Measurements from ENCODE around the gene FGFR1OP2.

The FGFR1OP2 gene

DNA sequence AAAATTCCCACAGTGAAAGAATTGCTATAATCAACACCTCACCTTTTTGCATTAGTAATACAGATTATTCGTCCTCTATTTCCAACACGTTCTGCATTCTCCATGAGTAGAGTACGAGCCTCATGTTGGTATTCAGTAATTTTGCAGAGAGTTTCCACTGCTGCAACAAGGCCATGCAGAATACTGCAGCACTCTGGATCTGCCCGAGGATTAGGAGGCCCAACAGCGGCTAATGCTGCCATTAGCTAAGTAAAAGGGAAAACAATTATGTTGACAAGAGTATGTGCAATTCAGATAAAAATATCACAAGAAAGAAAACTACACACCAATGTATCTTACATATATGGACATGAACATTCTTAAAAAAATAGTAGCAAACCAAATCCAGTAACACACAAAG lies 9.6 kb upstream of the FGFR1OP2 start:
- peaks cover 6% of the 10 kb centered on the region for H3K36me3 ChIP-seq (ENCODE audit: control insufficient read depth, insufficient read depth, low read length)
- TF ChIP-seq, protein P1, sequence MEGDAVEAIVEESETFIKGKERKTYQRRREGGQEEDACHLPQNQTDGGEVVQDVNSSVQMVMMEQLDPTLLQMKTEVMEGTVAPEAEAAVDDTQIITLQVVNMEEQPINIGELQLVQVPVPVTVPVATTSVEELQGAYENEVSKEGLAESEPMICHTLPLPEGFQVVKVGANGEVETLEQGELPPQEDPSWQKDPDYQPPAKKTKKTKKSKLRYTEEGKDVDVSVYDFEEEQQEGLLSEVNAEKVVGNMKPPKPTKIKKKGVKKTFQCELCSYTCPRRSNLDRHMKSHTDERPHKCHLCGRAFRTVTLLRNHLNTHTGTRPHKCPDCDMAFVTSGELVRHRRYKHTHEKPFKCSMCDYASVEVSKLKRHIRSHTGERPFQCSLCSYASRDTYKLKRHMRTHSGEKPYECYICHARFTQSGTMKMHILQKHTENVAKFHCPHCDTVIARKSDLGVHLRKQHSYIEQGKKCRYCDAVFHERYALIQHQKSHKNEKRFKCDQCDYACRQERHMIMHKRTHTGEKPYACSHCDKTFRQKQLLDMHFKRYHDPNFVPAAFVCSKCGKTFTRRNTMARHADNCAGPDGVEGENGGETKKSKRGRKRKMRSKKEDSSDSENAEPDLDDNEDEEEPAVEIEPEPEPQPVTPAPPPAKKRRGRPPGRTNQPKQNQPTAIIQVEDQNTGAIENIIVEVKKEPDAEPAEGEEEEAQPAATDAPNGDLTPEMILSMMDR (IDR thresholded peaks at IDR 0.05; ENCODE audit: insufficient read depth, low read length, poor library complexity, severe bottlenecking) = no peak

DNA sequence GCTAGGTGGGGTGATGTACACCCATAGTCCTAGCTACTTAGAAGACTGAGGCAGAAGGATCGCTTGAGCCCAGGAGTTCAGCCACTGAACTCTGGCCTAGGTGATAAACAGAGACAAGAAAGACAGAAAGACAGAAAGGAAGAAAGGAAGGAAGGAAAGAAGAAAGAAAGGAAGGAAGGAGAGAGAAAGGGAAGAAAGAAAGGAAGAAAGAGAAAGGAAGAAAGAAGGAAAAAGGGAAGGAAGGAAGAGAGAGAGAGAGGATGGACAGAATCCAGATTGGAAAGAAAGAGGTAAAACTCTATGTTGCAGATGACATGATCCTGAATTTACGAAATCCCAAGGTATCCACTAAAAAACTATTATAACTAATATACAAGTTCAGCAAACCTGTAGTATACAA lies 8.7 kb upstream of the FGFR1OP2 start:
- Histone ChIP-seq H3K36me3 (ENCODE audit: control insufficient read depth, insufficient read depth, low read length) (peaks cover 6% of the 10 kb centered on the region), H3K27me3 (replicated peaks; ENCODE audit: control insufficient read depth, insufficient read depth, low read length) (no peaks in the 10 kb centered on the region), H3K4me3 (replicated peaks; ENCODE audit: low read depth, low read length) (no peak overlapping the region)
- DNase-seq (ENCODE audit: extremely low read depth, insufficient read length) = no peak
- TF ChIP-seq, protein P1 (IDR thresholded peaks at IDR 0.05; ENCODE audit: insufficient read depth, low read length, poor library complexity, severe bottlenecking) = no peak

More for the DNA sequence above, 9.6 kb upstream of the FGFR1OP2 start:
- no peak for DNase-seq (ENCODE audit: extremely low read depth, insufficient read length)
- no peak overlapping the region for H3K4me3 ChIP-seq (replicated peaks; ENCODE audit: low read depth, low read length)
- H3K27me3 ChIP-seq (replicated peaks; ENCODE audit: control insufficient read depth, insufficient read depth, low read length) = no peaks in the 10 kb centered on the region

DNA sequence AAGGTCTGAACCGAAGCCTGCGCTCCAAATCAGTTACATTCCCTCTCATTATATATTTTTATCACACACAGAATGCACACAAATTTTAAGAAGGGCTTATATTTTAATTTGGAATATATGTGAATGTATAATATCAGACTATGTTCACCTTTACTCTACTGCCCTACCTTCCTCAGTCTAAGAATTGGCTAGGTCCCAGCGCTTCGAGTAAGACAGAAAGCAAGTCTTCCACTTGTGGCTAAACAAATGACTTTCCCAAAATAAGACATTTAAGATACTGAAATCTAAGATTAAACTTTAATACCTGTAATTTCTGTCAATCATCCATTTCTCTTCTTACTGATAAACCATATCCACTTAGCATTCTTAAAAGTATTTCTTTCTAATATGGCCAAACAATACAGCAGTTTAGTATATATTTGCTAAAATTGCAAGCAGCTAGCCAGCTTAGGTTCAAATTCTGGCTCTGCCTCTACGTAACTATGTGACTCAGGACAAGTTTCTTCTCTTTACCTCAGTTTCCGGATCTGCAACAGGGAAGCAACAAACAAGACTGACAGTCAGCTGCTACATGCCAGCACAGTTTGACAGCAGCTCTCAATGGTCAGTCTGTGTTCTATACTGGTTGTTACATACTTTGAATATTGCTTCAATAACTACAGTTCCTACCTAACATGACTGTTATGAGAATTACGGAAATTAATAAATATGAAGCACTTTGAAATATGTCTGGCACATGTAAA lies 2.5 kb upstream of the FGFR1OP2 start:
- Histone ChIP-seq H3K36me3 (ENCODE audit: control insufficient read depth, insufficient read depth, low read length) (peaks cover 3% of the 10 kb centered on the region), H3K4me3 (replicated peaks; ENCODE audit: low read depth, low read length) (peak overlapping the region; percentile 87), H3K27me3 (replicated peaks; ENCODE audit: control insufficient read depth, insufficient read depth, low read length) (no peaks in the 10 kb centered on the region)
- TF ChIP-seq, protein P1 (IDR thresholded peaks at IDR 0.05; ENCODE audit: insufficient read depth, low read length, poor library complexity, severe bottlenecking) = no peak
- no peak for DNase-seq (ENCODE audit: extremely low read depth, insufficient read length)

DNA sequence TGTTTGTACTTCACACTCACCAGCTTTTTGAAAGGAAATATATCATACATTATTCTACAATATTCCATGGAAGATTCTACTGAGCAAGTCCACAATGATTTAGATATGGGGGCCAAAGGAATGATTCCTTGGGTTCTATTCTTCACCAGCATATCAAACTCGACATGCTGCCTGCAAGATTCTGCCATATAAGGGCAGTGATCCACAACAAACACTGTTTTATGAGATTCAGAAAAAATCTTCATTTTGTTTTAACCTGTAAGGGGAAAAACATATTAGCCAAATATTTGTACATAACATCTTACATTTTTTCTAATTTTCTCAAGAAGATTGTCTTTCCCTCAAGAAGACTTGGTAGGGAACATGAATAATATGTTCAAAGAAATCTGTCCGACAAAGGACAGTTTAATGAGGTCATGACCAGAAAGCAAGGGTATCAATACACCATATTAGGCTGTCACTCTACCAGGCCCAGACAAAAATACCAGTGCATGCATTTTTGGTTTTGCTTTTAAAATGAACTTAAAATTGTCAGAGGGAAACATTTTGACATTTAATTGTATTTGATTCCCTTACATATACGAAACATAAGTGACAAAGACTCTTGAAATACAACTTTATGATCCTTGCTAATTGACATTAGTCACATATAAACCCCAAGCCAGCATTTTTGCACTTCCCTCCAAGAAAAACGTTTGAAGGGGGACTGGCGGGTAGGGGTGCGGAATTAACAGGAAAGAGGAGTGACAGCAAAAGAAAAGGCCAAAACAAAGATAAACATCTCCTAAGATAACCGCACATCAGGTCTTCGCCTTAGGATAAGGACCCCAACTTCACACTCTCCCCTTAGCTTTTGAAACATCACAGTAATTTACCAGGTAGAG lies 1.5 kb upstream of the FGFR1OP2 start:
- TF ChIP-seq, protein P1 (IDR thresholded peaks at IDR 0.05; ENCODE audit: insufficient read depth, low read length, poor library complexity, severe bottlenecking) = no peak
- peaks cover 3% of the 10 kb centered on the region for H3K36me3 ChIP-seq (ENCODE audit: control insufficient read depth, insufficient read depth, low read length)
- DNase-seq (ENCODE audit: extremely low read depth, insufficient read length) = no peak
- no peaks in the 10 kb centered on the region for H3K27me3 ChIP-seq (replicated peaks; ENCODE audit: control insufficient read depth, insufficient read depth, low read length)
- H3K4me3 ChIP-seq (replicated peaks; ENCODE audit: low read depth, low read length) = peak overlapping the region; percentile 87

DNA sequence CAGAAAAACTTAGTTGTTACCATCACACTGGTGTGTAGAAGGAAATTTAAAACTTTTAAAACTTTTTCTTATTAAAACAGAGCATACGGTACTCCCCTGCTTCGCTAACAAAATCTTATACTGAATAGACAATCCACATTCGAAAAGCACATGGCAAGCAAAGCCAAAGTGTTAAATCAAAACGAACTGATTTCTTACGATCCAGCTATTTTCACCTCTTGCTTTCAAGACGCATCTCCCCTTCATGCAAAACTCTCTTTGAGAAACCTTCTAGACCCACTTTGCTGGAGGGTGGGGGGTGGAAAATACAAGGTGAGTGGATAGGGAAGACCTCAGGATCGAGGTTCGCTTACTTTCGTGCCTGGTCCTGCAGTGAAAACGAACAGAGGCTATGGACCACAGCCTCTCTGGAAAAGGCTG lies 817 bp upstream of the FGFR1OP2 start:
- no peak for DNase-seq (ENCODE audit: extremely low read depth, insufficient read length)
- TF ChIP-seq, protein P1 (IDR thresholded peaks at IDR 0.05; ENCODE audit: insufficient read depth, low read length, poor library complexity, severe bottlenecking) = no peak
- peaks cover 2% of the 10 kb centered on the region for H3K36me3 ChIP-seq (ENCODE audit: control insufficient read depth, insufficient read depth, low read length)
- H3K4me3 ChIP-seq (replicated peaks; ENCODE audit: low read depth, low read length) = peak overlapping the region; percentile 87
- H3K27me3 ChIP-seq (replicated peaks; ENCODE audit: control insufficient read depth, insufficient read depth, low read length) = no peaks in the 10 kb centered on the region
